ENCODE data around the gene PRKCE.

The PRKCE gene

DNA sequence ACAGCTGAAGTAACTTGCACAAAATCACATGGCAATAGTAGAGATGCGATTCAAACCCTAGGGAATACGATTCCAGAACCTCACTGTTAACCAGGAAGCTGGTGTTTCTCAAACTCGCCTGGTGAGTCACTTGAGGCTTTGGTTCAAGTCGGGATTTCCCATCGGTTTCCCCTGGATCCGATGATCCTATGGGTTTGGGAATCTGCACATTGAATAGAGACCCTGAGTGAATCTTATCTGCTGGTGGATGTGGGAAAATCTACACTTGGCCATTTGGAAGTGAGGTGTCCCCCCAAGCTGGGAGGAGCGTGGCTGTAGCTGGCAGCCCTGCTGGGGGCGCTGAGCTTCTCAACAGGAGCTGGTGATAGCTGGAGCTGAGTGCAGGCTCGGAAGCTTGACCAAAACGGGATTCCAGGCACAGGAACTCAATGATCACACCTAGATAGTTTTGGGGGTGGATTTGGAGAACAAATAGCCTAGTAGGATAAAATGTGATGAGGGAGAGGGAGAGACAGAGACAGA is 135.4 kb downstream of the PRKCE start:
- no peak overlapping the region for H3K4me3 ChIP-seq (ENCODE audit: low read depth, low read length)
- no peak for TF ChIP-seq CTCF (IDR thresholded peaks at IDR 0.05; ENCODE audit: borderline replicate concordance, insufficient read depth, low read depth, low read length)

- TF ChIP-seq CTCF (IDR thresholded peaks at IDR 0.05; ENCODE audit: borderline replicate concordance, insufficient read depth, low read depth, low read length), result no peak
- H3K4me3 ChIP-seq (ENCODE audit: low read depth, low read length), result no peak overlapping the region
Observed at GRCh38 chr2:45788401-45788800, 136.9 kb downstream of the PRKCE start.

- no peak for TF ChIP-seq CTCF (IDR thresholded peaks at IDR 0.05; ENCODE audit: borderline replicate concordance, insufficient read depth, low read depth, low read length)
- H3K4me3 ChIP-seq (ENCODE audit: low read depth, low read length), result no peak overlapping the region
Observed at GRCh38 chr2:45789317-45789716, 137.8 kb downstream of the PRKCE start.

GRCh38 chr2:45789961-45790723 is 138.7 kb downstream of the PRKCE start:
- no peak overlapping the region for H3K4me3 ChIP-seq (ENCODE audit: low read depth, low read length)
- no peak for TF ChIP-seq CTCF (IDR thresholded peaks at IDR 0.05; ENCODE audit: borderline replicate concordance, insufficient read depth, low read depth, low read length)

GRCh38 chr2:45793305-45793962 is 142.0 kb downstream of the PRKCE start:
- TF ChIP-seq CTCF (IDR thresholded peaks at IDR 0.05; ENCODE audit: borderline replicate concordance, insufficient read depth, low read depth, low read length), result no peak
- no peak overlapping the region for H3K4me3 ChIP-seq (ENCODE audit: low read depth, low read length)

DNA sequence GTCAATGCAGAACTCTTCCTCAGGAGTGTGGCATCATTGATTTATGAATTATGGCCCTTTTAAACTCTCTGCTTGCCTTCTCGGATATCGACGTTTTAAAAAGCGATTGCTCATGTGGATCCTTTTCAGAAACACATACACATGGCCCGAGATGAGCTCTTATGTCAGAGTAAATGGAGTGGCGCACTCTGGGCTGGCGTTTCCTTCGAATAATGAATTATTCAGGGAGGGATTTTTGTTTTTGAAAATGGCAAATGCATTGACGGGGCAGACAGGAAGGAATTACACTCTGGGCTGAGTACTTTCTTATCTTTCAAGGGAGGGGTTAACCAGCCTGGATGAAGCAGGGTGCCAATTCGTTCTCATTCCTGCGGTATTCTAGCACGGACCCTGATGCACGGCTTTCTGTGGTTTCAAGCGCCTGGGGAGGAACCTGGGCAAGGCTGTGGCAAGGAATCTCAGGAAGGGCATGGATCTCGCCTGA is 142.7 kb downstream of the PRKCE start:
- TF ChIP-seq CTCF (IDR thresholded peaks at IDR 0.05; ENCODE audit: borderline replicate concordance, insufficient read depth, low read depth, low read length), result no peak
- no peak overlapping the region for H3K4me3 ChIP-seq (ENCODE audit: low read depth, low read length)
